ENCODE results near the gene TBL3.

Gene TBL3

GRCh38 chr16:1965396-1966001 is 6.4 kb upstream of the TBL3 start:
- DNase-seq = no peak

DNA sequence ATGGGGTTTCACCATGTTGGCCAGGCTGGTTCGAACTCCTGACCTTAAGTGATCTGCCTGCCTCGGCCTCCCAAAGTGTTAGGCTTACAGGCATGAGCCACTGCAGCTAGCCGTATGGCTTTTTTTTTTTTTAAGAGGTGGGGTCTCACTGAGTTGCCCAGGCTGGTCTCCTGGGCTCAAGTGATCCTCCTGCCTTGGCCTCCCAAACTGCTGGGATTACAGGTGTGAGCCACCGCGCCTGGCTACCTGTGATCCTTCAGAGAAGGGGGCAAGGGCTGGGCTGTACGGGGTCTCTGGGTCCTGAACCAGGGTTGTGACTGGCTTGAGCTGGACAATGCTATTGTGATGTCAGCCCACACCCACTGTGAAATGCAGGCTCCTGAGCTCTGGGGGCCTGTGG is 5.4 kb upstream of the TBL3 start, which contains the start of gene RNF151:
RNF151 (plus strand) TSS at position 397 of the 400 bp plus-strand sequence. CDS start 26 bp downstream, outside the sequence.
- no peak for DNase-seq

DNA sequence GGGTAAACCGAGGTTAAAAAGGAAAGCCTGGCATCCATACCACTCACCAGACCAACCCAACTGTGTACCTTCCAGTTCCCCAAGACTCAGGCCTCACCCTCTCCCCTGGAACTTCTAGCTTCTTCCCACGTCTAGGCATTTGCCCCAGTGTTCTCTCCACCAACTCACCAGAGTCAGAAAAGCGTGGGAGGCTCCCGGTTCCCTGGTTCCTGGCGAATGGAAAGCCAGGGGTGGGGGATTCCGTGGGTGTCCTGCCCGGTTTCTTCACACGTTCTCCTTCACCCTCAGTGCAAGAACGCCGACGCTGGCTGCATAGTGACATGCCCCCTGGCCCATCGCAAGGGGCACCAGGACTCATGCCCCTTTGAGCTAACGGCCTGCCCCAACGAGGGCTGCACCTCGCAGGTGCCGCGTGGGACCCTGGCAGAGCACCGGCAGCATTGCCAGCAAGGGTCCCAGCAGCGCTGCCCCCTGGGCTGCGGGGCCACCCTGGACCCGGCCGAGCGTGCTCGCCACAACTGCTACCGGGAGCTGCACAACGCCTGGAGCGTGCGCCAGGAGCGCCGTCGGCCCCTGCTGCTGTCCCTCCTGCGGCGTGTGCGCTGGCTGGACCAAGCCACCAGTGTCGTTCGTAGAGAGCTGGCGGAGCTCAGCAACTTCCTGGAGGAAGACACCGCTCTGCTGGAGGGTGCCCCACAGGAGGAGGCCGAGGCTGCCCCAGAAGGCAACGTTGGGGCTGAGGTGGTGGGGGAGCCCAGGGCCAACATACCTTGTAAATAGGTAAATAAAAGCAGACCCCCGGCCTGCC is 3.5 kb upstream of the TBL3 start:
- no peak for DNase-seq

- DNase-seq = no peak
These were observed 631 bp downstream of the TBL3 start for GRCh38 chr16:1972490-1972877.

DNA sequence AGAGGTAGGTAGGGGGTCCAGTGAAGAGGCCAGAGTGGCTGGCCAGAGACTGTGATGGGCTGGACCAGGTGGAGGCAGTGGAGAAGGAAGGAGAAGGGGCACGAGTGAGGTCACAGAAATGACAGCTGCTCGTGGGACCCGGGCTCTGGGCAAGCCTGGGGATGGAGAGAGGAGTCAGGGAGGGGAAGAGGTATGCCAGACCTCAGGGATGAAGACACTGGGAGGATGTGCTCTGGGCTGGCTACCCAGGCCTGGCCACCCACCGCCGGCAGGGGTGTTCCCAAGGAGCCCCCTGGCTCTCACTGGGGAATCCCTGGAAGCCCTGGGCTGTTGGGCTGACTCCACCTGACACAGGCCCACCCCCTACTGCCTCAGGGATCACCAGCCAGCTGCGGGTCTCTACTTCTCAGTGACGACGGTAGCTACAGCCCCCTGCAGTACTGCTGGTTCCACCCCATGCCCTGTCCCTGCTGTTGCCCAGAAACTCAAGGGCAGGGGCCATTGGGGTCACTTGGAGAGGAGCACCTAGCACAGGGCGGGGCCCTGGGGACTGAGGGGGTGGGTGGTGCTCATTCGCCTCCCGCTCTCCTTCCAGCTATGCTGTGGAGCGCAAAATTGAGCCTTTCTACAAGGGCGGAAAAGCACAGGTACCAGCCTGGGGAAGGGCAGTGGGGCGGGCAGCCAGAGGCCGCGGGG is 1.8 kb downstream of the TBL3 start:
- DNase-seq = no peak

GRCh38 chr16:1974157-1975070 is 2.6 kb downstream of the TBL3 start:
- DNase-seq = no peak

- no peak for DNase-seq
These were observed 3.8 kb downstream of the TBL3 start for GRCh38 chr16:1975432-1976215.

DNA sequence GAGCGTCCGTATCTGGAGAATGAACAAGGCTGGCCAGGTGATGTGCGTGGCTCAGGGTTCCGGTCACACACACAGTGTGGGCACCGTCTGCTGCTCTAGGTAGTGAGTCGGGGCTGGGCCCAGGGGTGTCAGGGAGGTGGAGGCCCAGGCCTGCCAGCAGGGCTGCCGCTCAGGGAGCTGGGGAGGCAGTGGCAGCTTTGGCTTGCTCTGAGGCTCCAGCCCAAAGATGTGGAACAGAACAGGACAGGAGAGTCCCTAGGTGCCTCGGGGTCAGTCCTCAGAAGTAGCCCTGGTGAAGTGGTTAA is 4.3 kb downstream of the TBL3 start:
- no peak for DNase-seq

- DNase-seq = no peak
These were observed 5.4 kb downstream of the TBL3 start for GRCh38 chr16:1976951-1977874.

DNA sequence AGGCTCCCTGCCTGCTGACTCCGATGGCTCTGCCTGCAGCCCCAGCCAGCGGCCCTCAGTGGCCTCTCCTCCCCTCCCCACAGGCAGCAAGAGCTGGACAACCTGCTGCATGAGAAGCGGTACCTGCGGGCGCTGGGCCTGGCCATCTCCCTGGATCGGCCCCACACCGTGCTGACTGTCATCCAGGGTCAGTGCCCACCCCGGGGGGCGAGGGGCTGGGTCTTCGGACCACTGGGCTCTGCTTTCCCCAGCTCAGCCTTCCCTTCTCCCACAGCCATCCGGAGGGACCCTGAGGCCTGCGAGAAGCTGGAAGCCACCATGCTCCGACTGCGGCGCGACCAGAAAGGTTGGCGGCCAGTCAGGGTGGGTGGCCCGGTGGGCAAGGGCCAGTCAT is 6.0 kb downstream of the TBL3 start:
- DNase-seq = no peak

GRCh38 chr16:1978476-1979120 is 6.7 kb downstream of the TBL3 start:
- DNase-seq = no peak

DNA sequence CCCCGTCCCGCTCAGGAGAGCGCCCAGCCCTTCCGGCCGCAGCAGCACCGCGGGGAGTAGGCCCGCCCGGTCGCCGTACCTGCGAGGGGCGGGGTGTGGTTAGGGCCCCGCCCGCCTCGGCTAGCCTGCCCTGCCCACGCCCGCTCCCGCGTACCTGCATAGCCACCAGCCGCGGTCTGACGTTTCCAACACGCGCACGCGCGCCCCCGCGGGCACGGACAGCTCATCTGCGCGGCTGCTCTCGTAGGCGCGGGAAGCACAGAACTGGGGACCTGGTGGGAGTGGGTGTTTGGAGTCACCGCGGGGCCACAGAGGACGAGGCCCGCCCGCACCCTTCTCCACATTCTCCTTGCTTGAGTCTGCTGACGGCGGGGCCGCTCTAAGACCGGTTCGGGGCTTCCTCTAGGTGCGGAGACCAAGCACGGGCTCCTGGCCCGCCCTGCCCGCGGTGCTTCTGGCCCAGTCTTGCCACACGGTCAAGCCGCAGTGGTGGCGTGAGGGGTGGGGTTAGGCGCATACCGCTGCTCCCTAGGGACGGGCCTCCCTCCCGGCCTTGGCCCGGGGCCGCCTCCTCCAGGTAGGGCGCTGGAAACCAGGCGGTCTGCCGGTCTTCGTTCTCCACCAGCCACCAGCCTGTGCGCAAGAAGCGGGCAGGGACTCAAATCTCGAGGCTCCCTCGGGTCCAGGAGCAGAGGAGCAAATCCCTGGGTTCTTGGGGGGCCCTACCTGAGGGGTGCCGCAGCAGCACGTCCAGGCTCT is 7.6 kb downstream of the TBL3 start:
- DNase-seq = no peak

- no peak for DNase-seq
These were observed 8.3 kb downstream of the TBL3 start for GRCh38 chr16:1980030-1980769.

DNA sequence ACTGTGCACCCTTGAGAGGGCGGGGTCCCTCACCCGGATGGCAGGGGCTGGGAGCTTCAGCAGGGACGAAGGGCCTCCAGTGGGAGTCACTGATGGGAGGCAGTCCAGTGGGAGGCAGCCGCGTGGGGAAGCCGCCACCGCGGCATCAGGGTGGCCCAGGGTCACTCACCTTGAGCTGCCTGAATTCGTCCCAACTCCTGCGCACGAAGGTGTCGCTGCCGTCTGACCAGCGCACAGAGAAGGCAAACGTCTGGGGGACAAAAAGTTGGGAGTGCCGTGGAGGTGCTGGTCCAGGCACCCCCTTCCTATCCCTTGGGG is 8.9 kb downstream of the TBL3 start:
- no peak for DNase-seq

DNA sequence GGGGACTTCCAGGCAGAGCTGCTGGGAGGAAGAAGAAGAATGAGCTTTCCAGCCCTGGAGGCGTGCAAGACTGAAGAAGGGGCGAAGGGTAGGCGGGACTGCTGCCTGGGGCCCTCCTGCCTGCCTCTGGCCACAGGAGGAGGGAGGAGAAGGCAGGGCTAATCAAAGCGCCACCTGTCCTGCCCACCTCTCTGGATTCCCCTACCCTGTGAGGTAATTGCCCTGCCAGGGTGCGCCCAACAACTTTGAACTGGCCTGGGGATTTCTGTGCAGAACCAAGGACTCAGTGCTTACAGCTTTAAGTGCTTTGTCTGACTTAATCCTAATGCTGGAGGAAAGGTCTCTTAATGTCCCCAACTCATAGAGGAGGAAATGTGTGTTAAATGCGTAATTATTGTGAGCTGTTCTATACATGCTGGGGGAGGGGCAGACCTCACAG is 9.6 kb downstream of the TBL3 start, which contains the start of gene NOXO1:
NOXO1 (minus strand) TSS at position 72 of the 439 bp plus-strand sequence. CDS start 290 bp downstream, outside the sequence.
- DNase-seq = no peak

GRCh38 chr16:1982013-1982433 is 10.2 kb downstream of the TBL3 start:
- DNase-seq = no peak

DNA sequence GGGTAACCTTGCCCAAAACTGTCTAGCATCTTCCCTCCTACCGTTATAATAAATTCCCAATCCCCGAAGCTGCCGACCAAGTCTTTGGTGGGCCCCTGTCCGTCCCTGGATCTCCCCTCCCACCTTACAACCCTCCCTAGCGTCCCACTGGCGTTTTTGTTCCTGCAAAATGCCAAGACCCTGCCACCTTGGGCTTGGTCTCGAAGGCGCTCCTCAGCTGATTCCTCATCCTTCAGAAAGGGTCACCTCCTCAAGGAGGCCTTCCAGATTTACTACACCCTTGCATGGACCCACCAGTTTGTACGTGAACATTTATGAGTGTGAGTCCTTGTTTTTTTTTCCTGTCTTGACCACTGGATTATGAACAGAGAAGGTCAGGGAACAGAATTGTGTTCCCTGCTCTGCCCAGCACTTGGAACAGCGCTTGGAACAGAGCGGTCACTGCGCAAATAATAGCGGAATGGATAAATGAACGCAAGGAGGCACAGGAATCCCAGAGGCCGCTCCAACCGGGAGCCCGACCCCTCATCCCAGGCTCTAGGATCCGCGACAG is 11.2 kb downstream of the TBL3 start:
- DNase-seq = no peak

GRCh38 chr16:1983544-1984346 is 11.9 kb downstream of the TBL3 start, which contains the start of gene GFER:
Gene GFER, plus strand, starts transcription at chr16:1984193. Its CDS starts 26 bp downstream, at chr16:1984219.
- DNase-seq = peak; percentile 91

All from fibroblast of skin of right quadriceps (primary cell).